Thyroid gland (tissue), 4 donors: ENCODE data around the gene ABR.

Experiments
- CTCF ChIP-seq, 6 experiments: fragments of 200-600 bp in 3 of 6; fragments of 450-650 bp in 3 of 6; sonication (generic) in 3 of 6; IDR thresholded peaks; one replicate each; pipeline ENCODE4 v1.5.1; 2016 to 2019; ENCODE audit warnings: antibody characterized with exemption in 6 of 6, mild to moderate bottlenecking in 2 of 6, inconsistent platforms in 1 of 6, moderate library complexity in 1 of 6
- POLR2A ChIP-seq, 2 donors: fragments of 450-650 bp; IDR thresholded peaks; one replicate each; pipeline ENCODE4 v1.6.1; 2017; ENCODE audit warnings: antibody characterized with exemption in 2 of 2, mild to moderate bottlenecking in 2 of 2, moderate library complexity in 1 of 2

- TF ChIP-seq CTCF (IDR thresholded peaks at IDR 0.05) (no peak), POLR2A (IDR thresholded peaks at IDR 0.05) (no peak)
Measured at GRCh38 chr17:1211287-1211686, 31.5 kb upstream of the ABR start.
